ENCODE results near the gene GZMM.

The GZMM gene

DNA sequence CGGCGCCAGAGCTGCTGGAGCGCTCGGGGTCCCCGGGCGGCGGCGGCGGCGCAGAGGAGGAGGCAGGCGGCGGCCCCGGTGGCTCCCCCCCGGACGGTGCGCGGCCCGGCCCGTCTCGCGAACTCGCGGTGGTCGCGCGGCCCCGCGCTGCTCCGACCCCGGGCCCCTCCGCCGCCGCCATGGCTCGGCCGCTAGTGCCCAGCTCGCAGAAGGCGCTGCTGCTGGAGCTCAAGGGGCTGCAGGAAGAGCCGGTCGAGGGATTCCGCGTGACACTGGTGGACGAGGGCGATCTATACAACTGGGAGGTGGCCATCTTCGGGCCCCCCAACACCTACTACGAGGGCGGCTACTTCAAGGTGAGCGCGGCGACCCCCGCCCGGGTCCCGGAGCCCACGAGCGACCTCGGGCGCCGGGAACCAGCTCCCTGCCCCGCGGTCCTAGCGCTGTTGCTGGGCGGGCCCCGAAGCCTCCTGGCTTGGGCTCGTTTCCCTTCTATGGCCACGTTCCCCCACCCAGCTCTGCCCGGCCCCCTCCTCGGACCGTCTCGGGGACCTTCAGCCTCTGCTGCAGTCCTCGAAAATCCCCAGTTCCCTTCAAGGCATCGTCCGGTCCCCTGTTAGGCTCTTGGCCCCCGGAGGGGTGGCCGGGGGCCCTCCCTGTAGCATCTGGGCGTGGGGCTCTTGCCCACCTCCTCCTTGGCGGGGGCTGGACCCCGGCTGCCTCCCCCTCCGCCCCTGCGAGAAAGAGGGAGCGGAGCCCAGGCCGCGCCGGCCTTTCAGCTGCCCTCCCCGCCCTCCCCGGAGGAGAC lies 11.9 kb upstream of the GZMM start, which contains the start of gene CDC34:
TSS of gene CDC34 (plus strand) at position 8 of the 808 bp plus-strand sequence. CDS start at position 180, 172 bp downstream.
- no peak for DNase-seq (ENCODE audit: low read depth)
- no peak for TF ChIP-seq CTCF (IDR thresholded peaks at IDR 0.05; ENCODE audit: insufficient read depth, low read depth, low read length, missing control alignments)
- H3K4me3 ChIP-seq (ENCODE audit: low read depth, low read length): peak within 1 kb of the TSS; percentile 69

GRCh38 chr19:532561-533363 lies 11.1 kb upstream of the GZMM start:
- DNase-seq (ENCODE audit: low read depth): peak; percentile 62
- peak; percentile 41 for TF ChIP-seq CTCF (IDR thresholded peaks at IDR 0.05; ENCODE audit: insufficient read depth, low read depth, low read length, missing control alignments)
- peak overlapping the region; percentile 68 for H3K4me3 ChIP-seq (ENCODE audit: low read depth, low read length)

DNA sequence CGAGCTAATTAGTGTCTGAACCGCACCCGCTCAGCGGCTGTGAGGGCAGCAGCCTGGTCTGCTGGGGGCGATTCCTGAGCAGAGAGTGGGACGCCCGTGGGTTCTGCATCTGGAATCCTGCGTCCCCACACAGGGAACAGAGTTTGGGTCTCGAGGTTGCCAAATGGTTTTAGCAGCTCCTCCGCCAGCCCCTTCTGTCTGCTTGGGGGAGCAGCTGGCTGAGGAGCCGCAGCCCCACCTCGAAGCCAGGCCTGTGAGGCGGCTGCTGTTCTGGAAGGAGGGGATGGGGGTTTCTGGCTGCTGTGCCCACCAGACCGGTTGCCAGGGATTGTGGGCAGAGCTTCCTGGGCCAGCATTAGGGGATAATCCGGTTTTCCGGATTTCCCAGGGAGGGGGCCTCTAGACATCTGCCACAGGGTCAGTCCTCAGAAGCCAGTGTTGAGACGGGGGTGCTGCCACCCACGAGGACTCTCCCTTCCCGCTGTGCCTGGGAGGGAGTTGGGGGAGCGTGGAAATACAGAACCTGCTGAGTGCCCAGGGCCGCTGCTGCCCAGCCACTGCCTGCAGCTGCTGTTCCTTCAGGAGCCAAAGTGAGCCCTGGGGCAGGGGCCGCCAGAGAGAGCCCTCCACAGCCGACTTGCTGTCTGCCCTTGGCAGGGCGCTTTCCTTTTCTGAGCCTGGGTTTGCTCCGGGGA lies 10.3 kb upstream of the GZMM start:
- peak overlapping the region; percentile 68 for H3K4me3 ChIP-seq (ENCODE audit: low read depth, low read length)
- no peak for TF ChIP-seq CTCF (IDR thresholded peaks at IDR 0.05; ENCODE audit: insufficient read depth, low read depth, low read length, missing control alignments)
- DNase-seq (ENCODE audit: low read depth): no peak

- TF ChIP-seq CTCF (IDR thresholded peaks at IDR 0.05; ENCODE audit: insufficient read depth, low read depth, low read length, missing control alignments): peak; percentile 2
- no peak overlapping the region for H3K4me3 ChIP-seq (ENCODE audit: low read depth, low read length)
- DNase-seq (ENCODE audit: low read depth): no peak
These were observed 9.8 kb upstream of the GZMM start for GRCh38 chr19:534088-534487.

DNA sequence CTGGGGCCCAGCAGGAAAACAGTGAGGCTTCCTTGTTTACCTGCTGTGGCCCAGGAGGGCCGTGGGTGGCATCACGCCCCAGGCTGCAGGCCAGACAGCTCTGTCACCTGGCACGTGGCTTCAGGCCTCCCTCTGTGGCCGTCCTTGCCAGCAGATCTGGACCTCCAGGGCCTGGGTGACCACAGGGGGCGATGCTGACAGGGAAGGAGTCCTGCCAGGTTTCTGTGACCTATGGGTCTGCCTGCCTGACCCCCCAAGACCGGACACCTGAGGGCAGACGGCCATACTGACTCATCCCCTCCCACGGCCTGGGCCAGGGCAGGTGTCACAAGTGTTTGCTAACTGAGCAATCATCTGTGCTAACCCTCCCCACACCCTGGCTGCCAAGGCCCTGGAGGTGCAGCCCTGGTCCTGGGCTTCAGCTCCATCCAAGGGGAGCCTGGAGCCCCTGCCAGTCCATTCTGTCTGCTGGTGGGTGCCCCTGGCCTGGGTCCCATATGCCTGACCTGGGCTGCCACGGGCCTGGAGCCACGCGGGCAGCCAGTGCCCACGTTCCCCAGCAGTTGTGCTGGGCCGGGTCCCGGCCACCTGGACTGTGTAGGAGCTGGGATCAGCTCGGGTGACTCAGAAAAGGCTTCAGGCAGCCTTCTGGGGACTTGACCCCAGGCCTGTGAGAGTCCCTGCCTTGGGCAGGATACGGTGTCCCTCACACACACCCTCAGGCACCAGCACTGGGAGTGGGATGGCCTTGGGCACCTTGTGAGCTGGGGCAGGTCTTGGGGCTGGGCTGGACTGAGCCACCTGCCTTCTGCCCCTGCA lies 8.6 kb upstream of the GZMM start:
- no peak for TF ChIP-seq CTCF (IDR thresholded peaks at IDR 0.05; ENCODE audit: insufficient read depth, low read depth, low read length, missing control alignments)
- no peak for DNase-seq (ENCODE audit: low read depth)
- H3K4me3 ChIP-seq (ENCODE audit: low read depth, low read length): no peak overlapping the region

Data from GM12865 (cell line).